Superior temporal gyrus (tissue), 1 donor: ENCODE results near the gene RMI2.

ENCODE experiments used
- DNase-seq: peaks from one replicate; pipeline ENCODE4 v3.0.0-alpha.2; 2016; ENCODE audit errors: extremely low spot score

Gene RMI2

GRCh38 chr16:11383481-11384183, 38.4 kb downstream of the RMI2 start:
- DNase-seq, result no peak

GRCh38 chr16:11384184-11384955, 39.1 kb downstream of the RMI2 start:
- no peak for DNase-seq

GRCh38 chr16:11384956-11385586, 39.8 kb downstream of the RMI2 start:
- DNase-seq, result no peak

GRCh38 chr16:11386054-11386680, 40.9 kb downstream of the RMI2 start:
- no peak for DNase-seq

GRCh38 chr16:11386791-11387546, 41.7 kb downstream of the RMI2 start:
- DNase-seq, result no peak

GRCh38 chr16:11389083-11389482, 43.8 kb downstream of the RMI2 start:
- no peak for DNase-seq

GRCh38 chr16:11389631-11390565, 44.6 kb downstream of the RMI2 start:
- DNase-seq, result no peak

GRCh38 chr16:11390573-11391495, 45.6 kb downstream of the RMI2 start:
- DNase-seq, result no peak

- no peak for DNase-seq
Measured at GRCh38 chr16:11391576-11391975, 46.3 kb downstream of the RMI2 start.

- no peak for DNase-seq
Measured at GRCh38 chr16:11392041-11392581, 46.9 kb downstream of the RMI2 start.

- no peak for DNase-seq
Measured at GRCh38 chr16:11393366-11393765, 48.1 kb downstream of the RMI2 start.

- no peak for DNase-seq
Measured at GRCh38 chr16:11393861-11394592, 48.8 kb downstream of the RMI2 start.

GRCh38 chr16:11394593-11394960, 49.3 kb downstream of the RMI2 start:
- DNase-seq, result no peak

GRCh38 chr16:11395008-11395948, 50.0 kb downstream of the RMI2 start:
- DNase-seq, result no peak

GRCh38 chr16:11395949-11396240, 50.6 kb downstream of the RMI2 start:
- no peak for DNase-seq

- DNase-seq, result peak; percentile 86
Measured at GRCh38 chr16:11396241-11397048, 51.2 kb downstream of the RMI2 start.

- DNase-seq, result no peak
Measured at GRCh38 chr16:11398136-11398535, 52.9 kb downstream of the RMI2 start.
